Urinary bladder (tissue), 4 donors: Measurements from ENCODE around the gene NAA30. TPM values are rescaled to one million over a fixed set of nuclear protein-coding genes. Genes with fewer than 3 reads are reported as not detected.
A peak's percentile ranks its signal among the peaks of the same experiment; 100 is the strongest.

Experiments used
- DNase-seq: peaks from one replicate; pipeline ENCODE4 v3.0.0-alpha.2; 2015; ENCODE audit errors: extremely low spot score
- H3K27ac ChIP-seq: one replicate; pipeline ENCODE4 v1.5.1; 2013; ENCODE audit warnings: low read depth, mild to moderate bottlenecking, moderate library complexity
- H3K36me3 ChIP-seq: one replicate; pipeline ENCODE4 v1.6.1; 2013; ENCODE audit warnings: mild to moderate bottlenecking, moderate library complexity; ENCODE audit not compliant: insufficient read depth
- H3K4me1 ChIP-seq: one replicate; pipeline ENCODE4 v1.6.1; 2013; ENCODE audit warnings: mild to moderate bottlenecking, moderate library complexity; ENCODE audit not compliant: insufficient read depth
- H3K4me3 ChIP-seq: one replicate; pipeline ENCODE4 v1.5.1; 2013; ENCODE audit warnings: low read depth, low read length
- WGBS: extraction: QIAGEN DNeasy Blood & Tissue Kit; methylation state at CpG from one replicate; pipeline ENCODE4 v1.1.7; 2013; 5-methylcytosine and 5-hydroxymethylcytosine counted together
- polyA plus RNA-seq: library from polyadenylated mRNA; stranded (reverse); fragments of 200-250 nt; gene quantifications from one replicate; pipeline ENCODE4 v1.2.3, GENCODE V29; 2013
- total RNA-seq: library from RNA; depleted of rRNA; stranded (reverse); fragments of >200 nt; gene quantifications from one replicate; pipeline ENCODE4 v1.2.3, GENCODE V29; 2014
- donor health status: healthy with polysubstance abuse.
- donor health status: healthy.

The NAA30 gene
- total and polyA plus RNA-seq, 2 donors, result 10.3 to 40.9 TPM

DNA sequence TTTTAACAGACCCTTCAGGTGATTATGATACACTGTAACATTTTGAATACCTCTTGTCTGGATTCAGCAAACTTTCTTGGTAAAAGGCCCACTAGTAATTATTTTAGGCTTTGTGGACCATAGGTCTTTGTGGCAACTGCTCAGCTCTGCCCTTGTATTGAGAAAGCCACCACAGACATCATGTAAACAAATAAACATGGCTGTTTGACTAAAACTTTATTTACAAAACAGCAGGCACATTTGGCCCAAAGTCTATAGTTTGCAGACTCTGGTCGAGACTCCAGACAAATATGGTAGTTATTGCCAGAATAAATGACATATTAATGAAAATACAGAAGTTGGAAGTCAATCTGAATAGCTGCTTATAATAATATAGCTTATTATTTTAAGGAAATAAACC, 18.2 kb downstream of the NAA30 start:
- 79% methylated on average over 1 of the region's 1 CpG for WGBS
- DNase-seq, result no peak
- Histone ChIP-seq H3K36me3 (peaks cover 3% of the 10 kb centered on the region), H3K4me3 (no peak overlapping the region), H3K27ac (no peak overlapping the region), H3K4me1 (no peaks in the 10 kb centered on the region)

DNA sequence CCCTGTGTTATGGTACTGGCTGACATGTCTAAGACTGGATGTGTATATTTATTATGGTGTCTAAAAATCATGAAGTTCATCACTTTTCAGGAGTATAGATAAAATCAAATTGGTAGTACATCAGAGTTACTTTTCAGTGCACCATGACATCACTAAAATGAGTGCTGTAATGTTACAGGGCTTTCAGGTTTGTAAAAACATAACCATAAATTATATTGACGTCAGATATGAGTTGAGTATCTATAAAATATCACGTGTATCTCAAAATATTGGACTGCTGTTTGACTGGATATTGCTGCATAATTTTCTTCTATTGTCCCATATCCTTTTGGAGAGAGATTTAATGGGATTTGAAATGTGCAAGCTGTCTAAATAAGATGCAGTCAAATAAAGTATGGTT, 22.0 kb downstream of the NAA30 start:
- peaks cover 3% of the 10 kb centered on the region for H3K36me3 ChIP-seq
- 35% methylated on average over 2 of the region's 2 CpGs for WGBS
- no peaks in the 10 kb centered on the region for H3K4me1 ChIP-seq
- H3K4me3 ChIP-seq, result no peak overlapping the region
- no peak overlapping the region for H3K27ac ChIP-seq
- no peak for DNase-seq

GRCh38 chr14:57413849-57414248, 23.5 kb downstream of the NAA30 start:
- DNase-seq, result no peak
- H3K27ac ChIP-seq, result no peak overlapping the region
- peaks cover 3% of the 10 kb centered on the region for H3K36me3 ChIP-seq
- 80% methylated on average over 2 of the region's 2 CpGs for WGBS
- H3K4me1 ChIP-seq, result no peaks in the 10 kb centered on the region
- H3K4me3 ChIP-seq, result no peak overlapping the region

GRCh38 chr14:57417228-57417627, 26.8 kb downstream of the NAA30 start:
- no peak overlapping the region for H3K4me3 ChIP-seq

GRCh38 chr14:57418999-57419398, 28.6 kb downstream of the NAA30 start:
- H3K36me3 ChIP-seq, result no peaks in the 10 kb centered on the region
- WGBS, result 84% methylated on average over 4 of the region's 4 CpGs
- DNase-seq, result no peak
- no peak overlapping the region for H3K4me3 ChIP-seq
- H3K27ac ChIP-seq, result no peak overlapping the region
- H3K4me1 ChIP-seq, result no peaks in the 10 kb centered on the region

More at GRCh38 chr14:57417228-57417627, 26.8 kb downstream of the NAA30 start:
- no peak for DNase-seq
- no peaks in the 10 kb centered on the region for H3K4me1 ChIP-seq
- 35% methylated on average over 1 of the region's 1 CpG for WGBS
- H3K27ac ChIP-seq, result no peak overlapping the region
- H3K36me3 ChIP-seq, result no peaks in the 10 kb centered on the region

- Histone ChIP-seq H3K36me3 (no peaks in the 10 kb centered on the region), H3K4me3 (no peak overlapping the region), H3K27ac (no peak overlapping the region), H3K4me1 (no peaks in the 10 kb centered on the region)
- DNase-seq, result peak; percentile 13
- 22% methylated on average over 4 of the region's 4 CpGs for WGBS
Observed at GRCh38 chr14:57420033-57420432, 29.6 kb downstream of the NAA30 start.

DNA sequence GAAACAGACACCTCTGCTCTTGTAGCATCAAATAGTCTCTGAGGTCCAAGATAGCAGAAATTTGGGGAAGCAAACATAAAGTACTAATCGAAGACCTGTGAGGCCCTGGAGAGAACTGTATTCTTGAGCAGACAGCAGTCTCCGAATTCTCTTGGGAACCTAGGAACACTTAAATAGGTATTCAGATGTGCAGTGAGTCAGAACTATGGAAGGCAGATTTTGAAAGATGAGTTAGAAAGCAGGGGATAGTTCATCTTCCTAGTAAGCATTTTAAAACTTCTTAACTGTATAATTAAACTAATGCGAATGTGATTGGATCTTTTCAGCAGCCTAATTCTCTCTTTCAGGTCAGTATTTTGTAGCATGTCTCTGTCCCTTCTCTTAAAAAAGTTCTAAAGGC, 30.6 kb downstream of the NAA30 start:
- Histone ChIP-seq H3K36me3 (no peaks in the 10 kb centered on the region), H3K4me1 (no peaks in the 10 kb centered on the region), H3K4me3 (no peak overlapping the region), H3K27ac (no peak overlapping the region)
- WGBS, result 87% methylated on average over 3 of the region's 3 CpGs
- DNase-seq, result no peak

GRCh38 chr14:57435923-57436322, 45.5 kb downstream of the NAA30 start:
- H3K36me3 ChIP-seq, result no peaks in the 10 kb centered on the region
- H3K27ac ChIP-seq, result no peak overlapping the region
- no peak for DNase-seq
- H3K4me3 ChIP-seq, result no peak overlapping the region
- no peaks in the 10 kb centered on the region for H3K4me1 ChIP-seq

DNA sequence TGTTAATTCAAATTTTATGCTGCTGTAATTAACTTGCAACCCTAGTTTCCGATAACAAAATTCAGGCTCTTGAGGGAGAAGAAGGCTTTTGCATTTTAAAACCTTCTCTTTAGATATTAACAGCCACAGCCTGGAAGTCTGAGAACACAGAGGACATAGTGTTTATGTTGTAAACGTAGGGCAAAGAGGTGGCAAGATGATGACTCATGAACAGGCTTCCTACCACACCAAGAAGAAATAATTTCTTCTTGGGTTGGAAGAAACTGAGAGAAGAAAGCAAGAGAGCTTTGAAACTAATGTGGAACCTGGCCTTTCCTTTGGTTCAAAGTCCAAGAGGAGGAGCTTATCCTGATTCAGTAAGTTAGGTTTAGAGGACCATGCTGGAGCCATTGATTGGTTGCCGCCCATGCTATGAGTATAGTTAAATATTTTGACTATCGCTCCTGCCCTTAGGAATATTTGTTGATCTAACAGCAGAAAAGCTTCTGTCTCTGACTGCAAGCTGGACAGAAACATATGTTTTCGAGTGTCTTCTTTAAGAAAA, 71.5 kb downstream of the NAA30 start:
- 73% methylated on average over 5 of the region's 5 CpGs for WGBS
- H3K27ac ChIP-seq, result no peak overlapping the region
- no peaks in the 10 kb centered on the region for H3K4me1 ChIP-seq
- H3K36me3 ChIP-seq, result no peaks in the 10 kb centered on the region
- no peak overlapping the region for H3K4me3 ChIP-seq
- DNase-seq, result no peak

DNA sequence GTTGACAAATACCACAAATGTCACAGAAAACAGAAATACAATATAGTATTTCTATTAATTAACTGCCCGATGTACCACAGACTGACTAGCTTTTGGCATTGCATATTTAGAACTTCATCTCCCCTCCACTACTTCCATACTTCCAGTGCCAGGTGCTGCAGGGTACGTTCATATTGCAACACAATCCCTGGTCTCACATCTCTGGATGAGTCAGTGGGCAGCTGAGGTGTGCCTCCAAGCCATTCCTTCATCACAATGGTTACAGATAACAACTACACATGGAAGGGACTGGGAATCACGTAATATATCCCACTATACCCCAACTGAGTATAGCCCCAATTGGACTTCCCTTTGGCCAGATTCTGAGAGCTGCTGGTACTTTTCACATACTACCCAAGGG, 72.2 kb downstream of the NAA30 start:
- WGBS, result 91% methylated on average over 3 of the region's 3 CpGs
- no peak overlapping the region for H3K4me3 ChIP-seq
- H3K4me1 ChIP-seq, result no peaks in the 10 kb centered on the region

DNA sequence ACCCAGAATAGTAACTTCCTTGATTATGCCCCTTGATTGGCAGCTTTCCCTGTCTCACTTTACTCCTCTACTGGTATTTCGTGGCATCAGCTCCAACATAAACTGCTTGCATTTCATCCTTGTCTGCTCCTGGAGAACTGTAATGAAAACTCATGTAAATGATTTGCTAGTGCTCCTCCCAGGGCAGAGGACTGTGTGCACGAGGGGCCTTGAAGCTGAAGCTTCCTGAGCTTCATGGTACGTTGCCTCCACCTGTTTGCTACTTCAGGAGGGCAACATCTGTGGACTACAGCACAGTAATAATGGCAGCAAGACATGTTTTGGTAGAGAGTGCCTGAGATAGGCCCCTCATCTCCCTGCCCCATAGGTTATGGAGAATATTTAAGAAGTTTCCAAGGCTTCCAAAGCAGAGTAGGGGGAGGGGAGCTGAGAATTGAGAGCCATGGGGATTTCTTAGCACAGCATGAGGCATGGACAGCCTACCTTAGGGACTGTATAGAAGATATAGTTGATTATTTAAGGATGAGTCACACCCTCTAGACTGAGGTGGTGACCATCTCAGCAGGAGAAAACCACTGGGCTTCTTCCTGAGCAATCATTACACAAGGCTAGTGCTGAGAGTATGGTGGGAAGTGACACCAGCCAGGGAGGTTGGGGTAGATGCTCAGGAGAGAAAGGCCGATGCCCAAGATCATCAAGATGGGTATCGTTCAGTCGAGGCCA, 73.8 kb downstream of the NAA30 start:
- H3K4me3 ChIP-seq, result no peak overlapping the region
- 80% methylated on average over 6 of the region's 6 CpGs for WGBS
- no peak overlapping the region for H3K27ac ChIP-seq
- no peaks in the 10 kb centered on the region for H3K36me3 ChIP-seq
- H3K4me1 ChIP-seq, result no peaks in the 10 kb centered on the region
- DNase-seq, result no peak

More for the DNA sequence above, 72.2 kb downstream of the NAA30 start:
- H3K36me3 ChIP-seq, result no peaks in the 10 kb centered on the region
- DNase-seq, result no peak
- H3K27ac ChIP-seq, result no peak overlapping the region

Other genes starting within 250 kb of the NAA30 start
- gene EXOC5, start 121.7 kb upstream of the NAA30 start, total RNA-seq, result 94.6 TPM
- gene EXOC5, start 121.7 kb upstream of the NAA30 start, polyA plus RNA-seq, result 26.3 TPM
- 30.9 TPM for gene AP5M1, start 121.6 kb upstream of the NAA30 start, total RNA-seq
- 16.7 TPM for gene AP5M1, start 121.6 kb upstream of the NAA30 start, polyA plus RNA-seq
- 2.0 TPM for gene CCDC198, start 103.3 kb downstream of the NAA30 start, total RNA-seq
- gene CCDC198, start 103.3 kb downstream of the NAA30 start, polyA plus RNA-seq, result 0.05 TPM